Uterus (tissue), 2 donors: ENCODE results near the gene ANKLE2.

Experiments
- CTCF ChIP-seq, 4 experiments: fragments of 200-600 bp in 2 of 4; fragments of 450-650 bp in 2 of 4; sonication (generic) in 2 of 4; IDR thresholded peaks; one replicate each; pipeline ENCODE4 v1.5.1; 2016 to 2019; ENCODE audit warnings: antibody characterized with exemption in 4 of 4, mild to moderate bottlenecking in 2 of 4, moderate library complexity in 1 of 4
- POLR2A ChIP-seq, 2 donors: fragments of 450-650 bp; IDR thresholded peaks; one replicate each; pipeline ENCODE4 v1.6.1; 2016; ENCODE audit warnings: antibody characterized with exemption in 2 of 2, mild to moderate bottlenecking in 1 of 2, moderate library complexity in 1 of 2

- TF ChIP-seq CTCF (IDR thresholded peaks at IDR 0.05) (no peak), POLR2A (IDR thresholded peaks at IDR 0.05) (no peak)
Observed at GRCh38 chr12:132720606-132721345, 40.9 kb downstream of the ANKLE2 start.
